Lung (tissue), 12 donors: ENCODE data around the gene PATJ. TPM values are rescaled to one million over a fixed set of nuclear protein-coding genes. Genes with fewer than 3 reads are reported as not detected.

Experiments used
- ATAC-seq: fragments of 200-7000 bp; cut with Tn5 transposase; one replicate; pipeline ENCODE4 v1.9.1; 2020; ENCODE audit warnings: moderate number of reproducible peaks; ENCODE audit not compliant: insufficient read depth, low FRiP score
- DNase-seq, 3 donors: peaks; one replicate each; pipeline ENCODE4 v3.0.0-alpha.2; 2013 to 2017
- H3K27ac ChIP-seq, 2 donors: one replicate each; pipeline ENCODE4 v1.5.1; 2013; ENCODE audit warnings: mild to moderate bottlenecking in 2 of 2, moderate library complexity in 2 of 2, control low read depth in 1 of 2, inconsistent platforms in 1 of 2, low read depth in 1 of 2, low read length in 1 of 2
- H3K27me3 ChIP-seq, 3 donors: one replicate each; pipeline ENCODE4 v1.5.1; 2013; ENCODE audit warnings: low read length in 2 of 3; ENCODE audit not compliant: control insufficient read depth in 3 of 3, insufficient read depth in 3 of 3
- H3K36me3 ChIP-seq, 4 donors: one replicate each; pipeline ENCODE4 v1.5.1; 2013; ENCODE audit warnings: low read length in 4 of 4, mild to moderate bottlenecking in 1 of 4, moderate library complexity in 1 of 4; ENCODE audit not compliant: control insufficient read depth in 4 of 4, insufficient read depth in 4 of 4
- H3K4me1 ChIP-seq, 5 donors: one replicate each; pipeline ENCODE4 v1.5.1; 2013; ENCODE audit warnings: low read length in 5 of 5, mild to moderate bottlenecking in 2 of 5, moderate library complexity in 1 of 5; ENCODE audit not compliant: control insufficient read depth in 5 of 5, insufficient read depth in 5 of 5
- H3K4me3 ChIP-seq: one replicate; pipeline ENCODE4 v1.5.1; 2013; ENCODE audit warnings: mild to moderate bottlenecking, control low read depth, moderate library complexity
- H3K9ac ChIP-seq, 2 donors: one replicate each; pipeline ENCODE4 v1.5.1; 2013; ENCODE audit warnings: low read length in 2 of 2, control low read depth in 1 of 2; ENCODE audit not compliant: insufficient read depth in 1 of 2
- H3K9me3 ChIP-seq, 4 donors: one replicate each; pipeline ENCODE4 v1.5.1; 2013; ENCODE audit warnings: low read length in 3 of 4, mild to moderate bottlenecking in 1 of 4, moderate library complexity in 1 of 4; ENCODE audit not compliant: control insufficient read depth in 4 of 4, insufficient read depth in 3 of 4
- WGBS, 2 donors: extraction: QIAGEN DNeasy Blood & Tissue Kit; methylation state at CpG; one replicate each; pipeline ENCODE4 v1.1.7; 2013; 5-methylcytosine and 5-hydroxymethylcytosine counted together
- polyA plus RNA-seq, 2 donors: library from polyadenylated mRNA; stranded (reverse); fragments of 200-250 nt; gene quantifications; one replicate each; pipeline ENCODE4 v1.2.1, GENCODE V29; 2013
- total RNA-seq, 2 donors: library from RNA; depleted of rRNA in 1 of 2; stranded (reverse); fragments of >200 nt in 1 of 2; gene quantifications; one replicate each; pipeline ENCODE4 v1.2.1, GENCODE V29; 2014 to 2021
- TF ChIP-seq, protein P1 (sequence below): IDR thresholded peaks from 2 replicates; pipeline ENCODE4 v1.5.1; 2012; ENCODE audit warnings: mild to moderate bottlenecking; ENCODE audit errors: control extremely low read depth, extremely low read depth
- donor health status: control.
- donor health status: control.
- donor health status: Bipolar disorder and iron deficiency.
- donor health status: healthy.
- donor health status: DM: yes; HTN: yes; CAD: no.

PATJ gene
- total and polyA plus RNA-seq, 4 donors, result 5.3 to 115 (median 26.8) TPM

DNA sequence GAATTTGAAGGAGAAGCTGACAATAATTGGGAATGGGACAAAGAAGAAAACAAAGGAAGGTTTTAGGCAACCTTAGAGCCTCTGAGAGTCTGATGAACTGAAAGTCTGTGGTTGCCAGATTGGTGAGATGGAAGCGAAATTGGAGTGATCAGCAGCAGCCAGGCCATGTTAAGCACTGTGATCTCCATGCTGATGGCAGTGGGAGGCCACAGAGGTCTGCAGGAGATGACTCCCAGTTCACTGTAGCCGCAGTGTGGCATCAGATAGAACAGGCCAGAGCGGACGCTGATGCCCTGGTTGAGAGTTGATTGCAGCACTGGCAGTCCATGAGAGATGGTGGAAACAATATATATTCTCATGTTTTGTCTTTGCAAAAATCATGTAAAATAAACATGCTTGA is 314.9 kb downstream of the PATJ start:
- Histone ChIP-seq H3K27ac (no peak overlapping the region), H3K36me3 (peaks cover 0 to 1% (median 0%) of the 10 kb centered on the region in 4 donors), H3K9me3 (no peaks in the 10 kb centered on the region), H3K4me3 (no peak overlapping the region), H3K4me1 (peaks cover 0 to 5% (median 0%) of the 10 kb centered on the region in 5 donors), H3K27me3 (no peaks in the 10 kb centered on the region), H3K9ac (no peak overlapping the region)
- ATAC-seq (no peak), DNase-seq (no peak)
- TF ChIP-seq, protein P1, sequence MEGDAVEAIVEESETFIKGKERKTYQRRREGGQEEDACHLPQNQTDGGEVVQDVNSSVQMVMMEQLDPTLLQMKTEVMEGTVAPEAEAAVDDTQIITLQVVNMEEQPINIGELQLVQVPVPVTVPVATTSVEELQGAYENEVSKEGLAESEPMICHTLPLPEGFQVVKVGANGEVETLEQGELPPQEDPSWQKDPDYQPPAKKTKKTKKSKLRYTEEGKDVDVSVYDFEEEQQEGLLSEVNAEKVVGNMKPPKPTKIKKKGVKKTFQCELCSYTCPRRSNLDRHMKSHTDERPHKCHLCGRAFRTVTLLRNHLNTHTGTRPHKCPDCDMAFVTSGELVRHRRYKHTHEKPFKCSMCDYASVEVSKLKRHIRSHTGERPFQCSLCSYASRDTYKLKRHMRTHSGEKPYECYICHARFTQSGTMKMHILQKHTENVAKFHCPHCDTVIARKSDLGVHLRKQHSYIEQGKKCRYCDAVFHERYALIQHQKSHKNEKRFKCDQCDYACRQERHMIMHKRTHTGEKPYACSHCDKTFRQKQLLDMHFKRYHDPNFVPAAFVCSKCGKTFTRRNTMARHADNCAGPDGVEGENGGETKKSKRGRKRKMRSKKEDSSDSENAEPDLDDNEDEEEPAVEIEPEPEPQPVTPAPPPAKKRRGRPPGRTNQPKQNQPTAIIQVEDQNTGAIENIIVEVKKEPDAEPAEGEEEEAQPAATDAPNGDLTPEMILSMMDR, result no peak
- WGBS, 2 donors, result 95 to 98% methylated on average over 4 of the region's 4 CpGs

DNA sequence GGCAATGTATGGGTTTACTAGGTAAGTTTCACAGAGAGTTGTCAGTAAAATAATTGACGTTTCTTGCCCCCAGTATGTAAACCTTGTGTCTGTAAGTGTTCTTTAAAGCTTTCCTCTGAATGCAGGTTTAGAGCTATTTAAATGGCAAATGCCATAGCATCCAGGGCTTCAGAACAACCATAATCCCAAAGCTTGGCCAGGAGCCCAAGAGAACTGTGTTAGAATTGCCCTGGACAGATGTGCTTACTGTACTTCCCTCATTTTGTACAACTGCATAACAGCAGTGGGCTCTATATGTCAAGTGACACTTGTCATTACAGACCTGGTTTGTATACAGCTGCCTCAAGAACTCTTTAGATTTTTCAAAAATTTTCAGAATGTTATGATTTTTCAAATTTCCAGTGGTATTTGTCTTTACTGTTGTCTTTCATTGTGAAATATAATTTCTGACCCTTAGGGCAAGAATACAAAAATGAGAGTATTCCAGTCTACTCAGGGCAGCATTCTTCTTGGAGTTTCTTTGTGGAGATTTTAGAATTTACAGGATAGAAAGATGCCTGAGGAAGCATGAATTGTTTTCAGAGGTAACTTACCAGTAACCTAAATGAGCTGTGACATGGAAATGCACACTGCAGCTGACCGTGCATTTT is 315.5 kb downstream of the PATJ start:
- Histone ChIP-seq H3K36me3 (peaks cover 0 to 1% (median 0%) of the 10 kb centered on the region in 4 donors), H3K4me1 (peaks cover 0 to 5% (median 0%) of the 10 kb centered on the region in 5 donors), H3K27me3 (no peaks in the 10 kb centered on the region), H3K9ac (no peak overlapping the region), H3K4me3 (no peak overlapping the region), H3K27ac (no peak overlapping the region), H3K9me3 (no peaks in the 10 kb centered on the region)
- no peak for ATAC-seq
- 96 to 100% methylated on average over 2 of the region's 2 CpGs for WGBS, 2 donors
- peak in 1 of 3 donors; percentile 14 for DNase-seq
- TF ChIP-seq, protein P1, result no peak

DNA sequence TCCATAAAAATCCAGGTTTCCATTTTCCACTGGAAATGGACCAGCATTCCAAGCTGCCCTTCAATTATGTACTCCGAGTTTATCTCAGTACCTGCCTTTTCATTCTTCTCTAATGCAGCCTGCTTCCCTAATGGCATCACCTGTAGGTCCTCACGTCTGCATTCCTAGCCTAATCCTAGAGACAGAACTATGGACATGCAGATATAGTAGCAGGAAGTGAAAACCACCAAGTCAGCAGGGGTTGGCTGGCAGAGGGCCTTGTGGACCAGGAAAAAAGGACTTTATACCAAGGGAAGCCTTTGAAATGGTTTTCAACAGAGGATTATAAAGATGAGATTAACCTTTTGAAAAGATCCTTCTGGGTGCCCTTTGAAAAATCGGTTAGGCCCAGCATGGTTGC is 316.7 kb downstream of the PATJ start:
- DNase-seq, result no peak
- Histone ChIP-seq H3K9ac (no peak overlapping the region), H3K9me3 (no peaks in the 10 kb centered on the region), H3K27me3 (no peaks in the 10 kb centered on the region), H3K4me1 (peaks cover 0 to 5% (median 0%) of the 10 kb centered on the region in 5 donors), H3K27ac (no peak overlapping the region), H3K4me3 (no peak overlapping the region), H3K36me3 (no peaks in the 10 kb centered on the region)
- no peak for ATAC-seq
- TF ChIP-seq, protein P1, result no peak
- 60 to 70% methylated on average over 3 of the region's 3 CpGs for WGBS, 2 donors

DNA sequence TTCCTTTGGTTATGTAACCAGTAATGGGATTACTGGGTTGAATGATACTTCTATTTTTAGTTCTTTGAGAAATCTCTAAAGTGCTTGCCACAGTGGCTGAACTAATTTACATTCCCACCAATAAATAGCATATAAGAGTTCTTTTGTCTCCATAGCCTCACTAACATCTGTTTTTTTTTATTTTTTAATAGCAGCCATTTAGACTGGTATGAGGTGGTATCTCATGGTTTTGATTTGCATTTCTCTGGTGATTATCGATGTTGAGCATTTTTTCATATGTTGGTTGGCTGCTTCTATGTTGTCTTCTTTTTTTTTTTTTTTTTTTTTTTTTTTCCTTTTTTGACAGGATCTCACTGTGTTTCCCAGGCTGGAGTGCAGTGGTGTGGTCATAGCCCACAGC is 319.8 kb downstream of the PATJ start:
- no peak for ATAC-seq
- H3K36me3 ChIP-seq, result peaks cover 0 to 1% (median 0%) of the 10 kb centered on the region in 4 donors
- H3K27ac ChIP-seq, result no peak overlapping the region
- H3K27me3 ChIP-seq, result no peaks in the 10 kb centered on the region
- H3K9me3 ChIP-seq, result no peaks in the 10 kb centered on the region
- no peak overlapping the region for H3K4me3 ChIP-seq
- H3K4me1 ChIP-seq, result peaks cover 0 to 5% (median 2%) of the 10 kb centered on the region in 5 donors
- TF ChIP-seq, protein P1, result no peak
- WGBS, 2 donors, result 93 to 94% methylated on average over 1 of the region's 1 CpG
- DNase-seq, result no peak
- H3K9ac ChIP-seq, result no peak overlapping the region
